GM06990 (cell line): Measurements from ENCODE around the gene VWA8.
"Not testable (repeated sequence)": the region's sequence is repeated elsewhere in the genome, so short reads cannot be mapped to it uniquely, and the experiment has no call there.

ENCODE experiments used
- DNase-seq: peaks from one replicate; pipeline ENCODE4 v3.0.0-alpha.2; 2011; ENCODE audit not compliant: insufficient read length; ENCODE audit errors: extremely low read depth
- H3K27me3 ChIP-seq: replicated peaks from 2 replicates; pipeline ENCODE4 v1.6.0; 2011; ENCODE audit warnings: low read length; ENCODE audit not compliant: control insufficient read depth, insufficient read depth
- H3K36me3 ChIP-seq: 2 replicates; pipeline ENCODE4 v1.5.1; 2011; ENCODE audit warnings: low read length; ENCODE audit not compliant: control insufficient read depth, insufficient read depth
- H3K4me3 ChIP-seq: replicated peaks from 2 replicates; pipeline ENCODE4 v1.5.1; 2011; ENCODE audit warnings: low read depth, mild to moderate bottlenecking, control low read depth, low read length
- CTCF ChIP-seq: IDR thresholded peaks from 2 replicates; pipeline ENCODE4 v1.5.1; 2011; ENCODE audit warnings: low read length, control low read depth, mild to moderate bottlenecking, inconsistent platforms; ENCODE audit not compliant: insufficient read depth, poor library complexity, severe bottlenecking

The VWA8 gene

GRCh38 chr13:41624041-41624440 is 336.9 kb downstream of the VWA8 start:
- H3K4me3 ChIP-seq: no peak overlapping the region
- no peak for TF ChIP-seq CTCF
- no peak for DNase-seq
- no peaks in the 10 kb centered on the region for H3K27me3 ChIP-seq
- H3K36me3 ChIP-seq: no peaks in the 10 kb centered on the region

GRCh38 chr13:41622432-41623429 is 338.2 kb downstream of the VWA8 start:
- DNase-seq: no peak
- Histone ChIP-seq H3K36me3 (no peaks in the 10 kb centered on the region), H3K27me3 (no peaks in the 10 kb centered on the region), H3K4me3 (no peak overlapping the region)
- no peak for TF ChIP-seq CTCF

- no peak overlapping the region for H3K4me3 ChIP-seq
- no peak for DNase-seq
- no peaks in the 10 kb centered on the region for H3K27me3 ChIP-seq
- no peak for TF ChIP-seq CTCF
- H3K36me3 ChIP-seq: no peaks in the 10 kb centered on the region
Measured at GRCh38 chr13:41621716-41622431, 339.0 kb downstream of the VWA8 start.

GRCh38 chr13:41617633-41618032 is 343.3 kb downstream of the VWA8 start:
- not testable (repeated sequence) for H3K27me3 ChIP-seq, H3K36me3 ChIP-seq, DNase-seq, H3K4me3 ChIP-seq

- no peak for TF ChIP-seq CTCF
- H3K4me3 ChIP-seq: no peak overlapping the region
- DNase-seq: no peak
- peaks cover 5% of the 10 kb centered on the region for H3K36me3 ChIP-seq
- H3K27me3 ChIP-seq: no peaks in the 10 kb centered on the region
Measured at GRCh38 chr13:41616151-41616550, 344.8 kb downstream of the VWA8 start.

GRCh38 chr13:41615528-41615855 is 345.4 kb downstream of the VWA8 start:
- Histone ChIP-seq H3K4me3 (no peak overlapping the region), H3K36me3 (peaks cover 5% of the 10 kb centered on the region), H3K27me3 (no peaks in the 10 kb centered on the region)
- no peak for DNase-seq
- TF ChIP-seq CTCF: no peak
